ENCODE measurements around the gene CDK5RAP1. TPM values are rescaled to one million over a fixed set of nuclear protein-coding genes. Genes with fewer than 3 reads are reported as not detected.

The CDK5RAP1 gene
- total RNA-seq, 4 donors from 2014 or later: 11.3 to 19.5 (median 16.9) TPM

DNA sequence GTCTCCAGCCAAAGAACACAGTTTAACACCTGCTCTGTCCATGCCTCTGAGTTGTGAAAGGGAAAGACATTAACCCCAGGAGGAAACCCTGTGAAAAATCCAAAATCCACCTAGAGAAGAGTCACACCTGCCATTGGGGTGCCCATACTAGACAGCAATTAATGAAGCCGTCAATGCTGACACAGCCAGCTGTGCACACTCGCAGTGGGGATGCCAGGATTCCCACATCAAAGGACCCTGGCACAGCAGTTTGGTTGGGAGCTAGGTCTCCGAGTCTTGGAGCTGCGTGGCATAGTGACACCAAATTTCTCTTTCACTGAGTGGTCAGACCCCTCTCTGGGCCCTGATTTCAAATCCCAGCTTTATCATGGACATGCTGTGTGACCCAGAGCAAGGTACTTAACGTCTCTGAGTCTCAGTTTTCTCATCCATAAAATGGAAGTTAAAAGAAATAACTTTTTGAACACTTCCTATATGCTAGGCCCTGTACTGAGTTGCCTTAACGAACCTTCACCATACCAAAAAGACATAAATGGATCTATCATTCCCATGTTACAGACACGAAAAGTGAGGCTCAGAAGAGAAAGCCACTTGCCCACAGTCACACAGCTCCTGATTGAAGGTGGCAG lies 87.5 kb downstream of the CDK5RAP1 start:
- Histone ChIP-seq H3K27me3 (peaks cover 0 to 24% (median 0%) of the 10 kb centered on the region in 4 donors), H3K27ac (replicated peaks in 1 of 4) (no peak overlapping the region), H3K4me3 (no peak overlapping the region), H3K36me3 (no peaks in the 10 kb centered on the region), H3K4me1 (no peaks in the 10 kb centered on the region), H3K9me3 (no peaks in the 10 kb centered on the region)
- WGBS: 81% methylated on average over 7 of the region's 7 CpGs
- no peak for TF ChIP-seq EP300 (IDR thresholded peaks at IDR 0.05)
- TF ChIP-seq POLR2A (IDR thresholded peaks at IDR 0.05; ENCODE audit: low read depth): no peak
- TF ChIP-seq POLR2AphosphoS5 (IDR thresholded peaks at IDR 0.05): no peak
- TF ChIP-seq CTCF (IDR thresholded peaks at IDR 0.05): no peak
- intact Hi-C loops (cut with DNase I): no loop called here
- DNase-seq (ENCODE audit: extremely low spot score): no peak

DNA sequence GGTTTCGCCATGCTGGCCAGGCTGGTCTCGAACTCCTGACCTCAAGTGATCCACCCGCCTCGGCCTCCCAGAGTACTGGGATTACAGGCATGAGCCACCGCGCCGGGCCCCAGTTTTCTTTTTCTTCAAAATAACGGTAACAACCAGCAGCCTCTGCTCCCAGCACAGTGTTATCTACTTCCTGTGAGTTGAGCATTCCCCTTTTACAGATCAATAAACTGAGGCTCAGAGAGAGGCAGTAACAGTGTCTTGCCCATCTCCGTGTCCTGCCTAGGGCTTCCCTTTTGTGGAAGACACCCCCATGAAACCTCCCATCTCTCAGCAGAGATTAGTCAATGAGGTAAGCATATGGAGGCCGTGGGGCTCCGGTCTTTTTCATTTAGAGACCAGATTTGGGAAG lies 88.7 kb downstream of the CDK5RAP1 start:
- intact Hi-C loops (cut with DNase I): no loop called here
- Histone ChIP-seq H3K4me3 (no peak overlapping the region), H3K9me3 (no peaks in the 10 kb centered on the region), H3K4me1 (no peaks in the 10 kb centered on the region), H3K36me3 (no peaks in the 10 kb centered on the region), H3K27me3 (peaks cover 0 to 13% (median 0%) of the 10 kb centered on the region in 4 donors), H3K27ac (replicated peaks in 1 of 4) (no peak overlapping the region)
- WGBS: 87% methylated on average over 11 of the region's 11 CpGs
- TF ChIP-seq POLR2A (IDR thresholded peaks at IDR 0.05; ENCODE audit: low read depth): no peak
- no peak for TF ChIP-seq CTCF (IDR thresholded peaks at IDR 0.05)
- no peak for TF ChIP-seq POLR2AphosphoS5 (IDR thresholded peaks at IDR 0.05)
- TF ChIP-seq EP300 (IDR thresholded peaks at IDR 0.05): no peak
- no peak for DNase-seq (ENCODE audit: extremely low spot score)

- Histone ChIP-seq H3K27me3 (peaks cover 0 to 10% (median 0%) of the 10 kb centered on the region in 4 donors), H3K27ac (replicated peaks in 1 of 4) (no peak overlapping the region), H3K9me3 (no peaks in the 10 kb centered on the region), H3K4me1 (no peaks in the 10 kb centered on the region), H3K36me3 (no peaks in the 10 kb centered on the region), H3K4me3 (no peak overlapping the region)
- WGBS: 60% methylated on average over 4 of the region's 4 CpGs
- DNase-seq (ENCODE audit: extremely low spot score): no peak
- TF ChIP-seq CTCF (IDR thresholded peaks at IDR 0.05): no peak
- no peak for TF ChIP-seq EP300 (IDR thresholded peaks at IDR 0.05)
- no peak for TF ChIP-seq POLR2AphosphoS5 (IDR thresholded peaks at IDR 0.05)
- TF ChIP-seq POLR2A (IDR thresholded peaks at IDR 0.05; ENCODE audit: low read depth): no peak
- intact Hi-C loops (cut with DNase I): no loop called here
Measured at GRCh38 chr20:33311996-33312395, 89.3 kb downstream of the CDK5RAP1 start.

GRCh38 chr20:33311011-33311410 lies 90.3 kb downstream of the CDK5RAP1 start:
- Histone ChIP-seq H3K4me1 (no peaks in the 10 kb centered on the region), H3K27me3 (peaks cover 0 to 13% (median 0%) of the 10 kb centered on the region in 4 donors), H3K27ac (replicated peaks in 1 of 4) (no peak overlapping the region), H3K36me3 (no peaks in the 10 kb centered on the region), H3K9me3 (no peaks in the 10 kb centered on the region), H3K4me3 (no peak overlapping the region)
- WGBS: 85% methylated on average over 8 of the region's 8 CpGs
- no peak for TF ChIP-seq POLR2AphosphoS5 (IDR thresholded peaks at IDR 0.05)
- TF ChIP-seq POLR2A (IDR thresholded peaks at IDR 0.05; ENCODE audit: low read depth): no peak
- TF ChIP-seq CTCF (IDR thresholded peaks at IDR 0.05): no peak
- TF ChIP-seq EP300 (IDR thresholded peaks at IDR 0.05): no peak
- intact Hi-C loops (cut with DNase I): no loop called here
- DNase-seq (ENCODE audit: extremely low spot score): no peak

Measured in esophagus muscularis mucosa (tissue), 4 donors.